PC-3 (cell line): Measurements from ENCODE around the gene CD6.

ENCODE experiments used
- CTCF ChIP-seq: fragments of 300-600 bp; sonication (generic); conservative IDR thresholded peaks from 2 replicates; pipeline ENCODE4 v1.5.1; 2017; ENCODE audit warnings: antibody characterized with exemption, low read depth, mild to moderate bottlenecking, low read length
- EZH2phosphoT487 ChIP-seq: fragments of 300-600 bp; sonication (generic); IDR thresholded peaks from 2 replicates; pipeline ENCODE4 v1.6.1; 2018; ENCODE audit warnings: mild to moderate bottlenecking, antibody characterized with exemption, low read length, borderline replicate concordance

- TF ChIP-seq CTCF = no peak
- TF ChIP-seq EZH2phosphoT487 = no peak
Observed at GRCh38 chr11:60984149-60984548, 12.7 kb downstream of the CD6 start.
